Panc1 (cell line): ENCODE measurements around the gene LUZP4. TPM values are rescaled to one million over a fixed set of nuclear protein-coding genes. Genes with fewer than 3 reads are reported as not detected.

Experiments used
- ATAC-seq: fragments of 200-7000 bp; cut with Tn5 transposase; 2 replicates; pipeline ENCODE4 v1.9.1; 2020; ENCODE audit warnings: mild to moderate bottlenecking, moderate library complexity
- BruUV-seq: library from RNA; stranded (reverse); fragments of 400-500 nt; replicated peaks from 2 replicates; lab custom pipeline; 2021; lab: Mats Ljungman, UMichigan
- CTCF ChIA-PET: fragments of 300-600 bp; sonication (Branson Sonifier 250); formaldehyde crosslinking; loops from one replicate; lab custom pipeline; 2022; ENCODE audit warnings: antibody characterized with exemption; lab: Charles Lee
- POLR2A ChIA-PET: fragments of 300-600 bp; sonication (Branson Sonifier 250); formaldehyde crosslinking; loops from one replicate; lab custom pipeline; 2022; ENCODE audit warnings: antibody characterized with exemption; lab: Charles Lee
- DNase-seq: peaks from one replicate; pipeline ENCODE4 v3.0.0-alpha.2; 2010; ENCODE audit warnings: low read depth, low spot score
- H3K27ac ChIP-seq: 2 replicates; pipeline ENCODE4 v1.5.1; 2011; ENCODE audit warnings: mild to moderate bottlenecking, low read length, inconsistent platforms
- H3K27me3 ChIP-seq: fragments of 200-500 bp; sonication (Bioruptor generic); 2 replicates; pipeline ENCODE4 v1.6.0; 2014; ENCODE audit warnings: low read length, inconsistent platforms; ENCODE audit not compliant: control insufficient read depth, insufficient read depth
- H3K36me3 ChIP-seq: fragments of 200-500 bp; sonication (Bioruptor generic); 2 replicates; pipeline ENCODE4 v1.5.1; 2014; ENCODE audit warnings: inconsistent platforms, mild to moderate bottlenecking, low read length, moderate library complexity; ENCODE audit not compliant: control insufficient read depth, insufficient read depth
- H3K4me1 ChIP-seq: 2 replicates; pipeline ENCODE4 v1.5.1; 2011; ENCODE audit warnings: inconsistent platforms, mild to moderate bottlenecking, low read length, moderate library complexity; ENCODE audit not compliant: control insufficient read depth, insufficient read depth
- H3K4me3 ChIP-seq, 2 experiments: 2 replicates each; pipeline ENCODE4 v1.5.1; 2011 to 2012; ENCODE audit warnings: low read depth in 2 of 2, low read length in 2 of 2, mild to moderate bottlenecking in 2 of 2, inconsistent platforms in 1 of 2, moderate library complexity in 1 of 2
- H3K9me3 ChIP-seq: fragments of 200-500 bp; sonication (Bioruptor generic); 2 replicates; pipeline ENCODE4 v1.5.1; 2014; ENCODE audit warnings: low read depth, mild to moderate bottlenecking, inconsistent platforms, low read length, moderate library complexity; ENCODE audit not compliant: control insufficient read depth, insufficient read depth
- CTCF ChIP-seq: fragments of 450-650 bp; IDR thresholded peaks from 2 replicates; pipeline ENCODE4 v1.5.1; 2017; ENCODE audit warnings: mild to moderate bottlenecking
- POLR2AphosphoS5 ChIP-seq: IDR thresholded peaks from 2 replicates; pipeline ENCODE4 v1.6.1; 2012; ENCODE audit warnings: mild to moderate bottlenecking, low read depth, low read length, moderate library complexity
- REST ChIP-seq, 2 experiments: IDR thresholded peaks; 2 replicates each; pipeline ENCODE4 v1.6.1; 2011 to 2012; ENCODE audit warnings: low read depth in 2 of 2, control low read depth in 1 of 2, low read length in 1 of 2, mild to moderate bottlenecking in 1 of 2, moderate library complexity in 1 of 2; ENCODE audit not compliant: insufficient read depth in 1 of 2
- SIN3A ChIP-seq: IDR thresholded peaks from 2 replicates; pipeline ENCODE4 v1.6.1; 2012; ENCODE audit warnings: low read depth, mild to moderate bottlenecking, low read length, moderate library complexity, borderline replicate concordance; ENCODE audit not compliant: insufficient read depth
- TCF7L2 ChIP-seq: IDR thresholded peaks from 2 replicates; pipeline ENCODE4 v1.6.1; 2011; ENCODE audit warnings: mild to moderate bottlenecking, low read depth, low read length, inconsistent platforms
- in situ Hi-C: cut with HindIII; loops from 2 replicates; pipeline ENCODE4 v1.10.0; 2016; ENCODE audit warnings: low sequenced_read_pairs, low pct_unique_long_range_greater_than_20kb
- intact Hi-C: fragments of 100-400 bp; cut with micrococcal nuclease; formaldehyde crosslinking; loops from one replicate; pipeline ENCODE4 v1.10.0; 2022; ENCODE audit not compliant: unreplicated experiment
- total RNA-seq: library from RNA; stranded (reverse); gene quantifications from one replicate; pipeline ENCODE4 v1.2.1, GENCODE V29; 2021; ENCODE audit not compliant: unreplicated experiment

The LUZP4 gene
- total RNA-seq, 1 experiment from 2014 or later = not detected

DNA sequence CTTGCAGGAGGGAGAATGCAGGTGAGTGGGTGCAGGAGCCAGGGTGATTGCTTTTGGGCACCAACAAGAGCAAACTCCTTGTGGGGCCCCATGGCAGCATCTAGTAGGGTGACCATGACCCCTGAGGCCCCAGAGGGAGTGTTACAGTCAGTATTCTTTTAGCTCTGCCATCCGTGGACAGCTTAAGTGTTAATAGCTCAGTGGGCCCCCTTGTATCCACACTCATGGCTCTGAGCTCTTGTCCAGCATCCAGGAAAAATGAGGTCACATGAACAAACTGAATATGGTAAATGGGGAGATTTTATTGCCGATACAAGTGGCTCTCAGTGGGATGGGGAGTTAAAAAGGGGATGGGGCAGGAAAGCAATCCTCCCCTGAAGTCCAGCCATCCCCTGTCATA is 28.4 kb upstream of the LUZP4 start:
- H3K27me3 ChIP-seq = no peaks in the 10 kb centered on the region
- BruUV-seq = no TSS peak
- H3K27ac ChIP-seq = no peak overlapping the region
- POLR2A ChIA-PET = no interaction called here
- H3K9me3 ChIP-seq = no peaks in the 10 kb centered on the region
- TF ChIP-seq SIN3A (no peak), REST (IDR thresholded peaks at IDR 0.05; ENCODE audit: insufficient read depth in 1 of 2, low read depth in 2 of 2, low read length in 1 of 2) (no peak), TCF7L2 (no peak), CTCF (no peak), POLR2AphosphoS5 (no peak)
- H3K36me3 ChIP-seq = no peaks in the 10 kb centered on the region
- no peak for ATAC-seq
- intact Hi-C loops (no loop called here), in situ Hi-C loops (no loop called here)
- H3K4me1 ChIP-seq = no peaks in the 10 kb centered on the region
- DNase-seq = no peak
- CTCF ChIA-PET = no interaction called here
- H3K4me3 ChIP-seq = no peak overlapping the region

DNA sequence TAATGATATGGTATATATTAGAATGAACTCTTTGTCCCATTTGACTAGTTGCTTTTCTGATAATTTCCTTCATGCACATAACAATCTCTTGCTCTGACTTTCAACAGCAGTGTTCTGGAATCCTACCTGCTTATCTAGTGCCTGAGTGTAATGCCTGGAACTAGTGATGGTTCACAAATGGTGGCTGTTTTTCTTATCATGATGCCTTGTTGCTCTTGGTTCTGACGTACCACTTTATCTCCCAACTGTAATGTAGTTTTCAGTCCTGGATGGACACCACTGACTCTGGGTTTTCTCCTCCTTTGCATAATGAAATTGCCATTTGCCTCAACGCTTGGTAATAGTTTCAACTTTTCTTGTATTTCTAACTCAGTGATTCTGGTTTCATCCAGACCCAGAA is 25.5 kb upstream of the LUZP4 start:
- ChIA-PET POLR2A (no interaction called here), CTCF (no interaction called here)
- TF ChIP-seq REST (IDR thresholded peaks at IDR 0.05; ENCODE audit: insufficient read depth in 1 of 2, low read depth in 2 of 2, low read length in 1 of 2) = no peak
- no peak for TF ChIP-seq SIN3A
- no peak for TF ChIP-seq TCF7L2
- no peak for TF ChIP-seq POLR2AphosphoS5
- TF ChIP-seq CTCF = no peak
- ATAC-seq (no peak), DNase-seq (no peak)
- Histone ChIP-seq H3K4me3 (no peak overlapping the region), H3K27ac (no peak overlapping the region), H3K4me1 (no peaks in the 10 kb centered on the region), H3K36me3 (no peaks in the 10 kb centered on the region), H3K9me3 (no peaks in the 10 kb centered on the region), H3K27me3 (no peaks in the 10 kb centered on the region)
- in situ Hi-C loops (no loop called here), intact Hi-C loops (no loop called here)
- BruUV-seq = no TSS peak
